Thymus (tissue), 11 donors: ENCODE data around the gene C1QB. TPM values are rescaled to one million over a fixed set of nuclear protein-coding genes. Genes with fewer than 3 reads are reported as not detected.
A peak's percentile ranks its signal among the peaks of the same experiment; 100 is the strongest.

Experiments
- DNase-seq, 9 donors: peaks; one replicate each; pipeline ENCODE4 v3.0.0-alpha.2; 2013; ENCODE audit warnings: low spot score in 9 of 9, low read depth in 6 of 9, missing footprints in 1 of 9
- H3K27ac ChIP-seq, 2 donors: one replicate each; pipeline ENCODE4 v1.5.1; 2013; ENCODE audit warnings: control low read depth in 1 of 2, low read depth in 1 of 2, low read length in 1 of 2, mild to moderate bottlenecking in 1 of 2, moderate library complexity in 1 of 2
- H3K27me3 ChIP-seq, 2 donors: one replicate each; pipeline ENCODE4 v1.5.1; 2013; ENCODE audit warnings: low read length in 1 of 2; ENCODE audit not compliant: control insufficient read depth in 2 of 2, insufficient read depth in 1 of 2
- H3K36me3 ChIP-seq, 2 donors: one replicate each; pipeline ENCODE4 v1.5.1; 2013; ENCODE audit warnings: low read length in 1 of 2, mild to moderate bottlenecking in 1 of 2, moderate library complexity in 1 of 2; ENCODE audit not compliant: control insufficient read depth in 2 of 2, insufficient read depth in 2 of 2
- H3K4me1 ChIP-seq, 2 donors: one replicate each; pipeline ENCODE4 v1.5.1; 2013; ENCODE audit warnings: low read length in 2 of 2; ENCODE audit not compliant: control insufficient read depth in 2 of 2, insufficient read depth in 2 of 2
- H3K4me3 ChIP-seq, 2 donors: one replicate each; pipeline ENCODE4 v1.5.1; 2013; ENCODE audit warnings: low read length in 2 of 2, control low read depth in 1 of 2, mild to moderate bottlenecking in 1 of 2
- H3K9me3 ChIP-seq, 2 donors: one replicate each; pipeline ENCODE4 v1.5.1; 2013; ENCODE audit warnings: low read length in 1 of 2, mild to moderate bottlenecking in 1 of 2; ENCODE audit not compliant: control insufficient read depth in 2 of 2, insufficient read depth in 1 of 2
- WGBS: extraction: QIAGEN DNeasy Blood & Tissue Kit; methylation state at CpG from one replicate; pipeline ENCODE4 v1.1.7; 2013; 5-methylcytosine and 5-hydroxymethylcytosine counted together
- polyA plus RNA-seq: library from polyadenylated mRNA; stranded (reverse); fragments of 200-250 nt; gene quantifications from one replicate; pipeline ENCODE4 v1.2.3, GENCODE V29; 2013
- total RNA-seq: library from RNA; stranded (reverse); fragments of 120-200 nt; gene quantifications from one replicate; pipeline ENCODE4 v1.2.4, GENCODE V29; 2013
- donor health status: healthy.

C1QB gene
- total and polyA plus RNA-seq, 2 donors = 118 to 159 TPM

- no peaks in the 10 kb centered on the region for H3K4me1 ChIP-seq
- H3K4me3 ChIP-seq = no peak overlapping the region
- no peak overlapping the region for H3K27ac ChIP-seq
- H3K36me3 ChIP-seq = no peaks in the 10 kb centered on the region
- 97% methylated on average over 13 of the region's 13 CpGs for WGBS
- DNase-seq = no peak
- H3K27me3 ChIP-seq = peaks cover 0 to 3% of the 10 kb centered on the region in 2 donors
- H3K9me3 ChIP-seq = no peaks in the 10 kb centered on the region
These were observed 2.8 kb upstream of the C1QB start for GRCh38 chr1:22650089-22650693.

GRCh38 chr1:22651941-22652856 is 837 bp upstream of the C1QB start:
- H3K27ac ChIP-seq = no peak overlapping the region
- no peaks in the 10 kb centered on the region for H3K4me1 ChIP-seq
- H3K27me3 ChIP-seq = peaks cover 0 to 3% of the 10 kb centered on the region in 2 donors
- H3K36me3 ChIP-seq = no peaks in the 10 kb centered on the region
- H3K9me3 ChIP-seq = no peaks in the 10 kb centered on the region
- WGBS = 82% methylated on average over 15 of the region's 15 CpGs
- DNase-seq = no peak
- H3K4me3 ChIP-seq = no peak overlapping the region

- DNase-seq = no peak
- Histone ChIP-seq H3K27me3 (peaks cover 0 to 3% of the 10 kb centered on the region in 2 donors), H3K4me3 (no peak overlapping the region), H3K9me3 (no peaks in the 10 kb centered on the region), H3K27ac (no peak overlapping the region), H3K4me1 (no peaks in the 10 kb centered on the region), H3K36me3 (no peaks in the 10 kb centered on the region)
- 77% methylated on average over 5 of the region's 5 CpGs for WGBS
These were observed 1.7 kb downstream of the C1QB start for GRCh38 chr1:22654692-22655091.

- Histone ChIP-seq H3K4me3 (no peak overlapping the region), H3K27ac (no peak overlapping the region), H3K36me3 (no peaks in the 10 kb centered on the region), H3K27me3 (no peaks in the 10 kb centered on the region), H3K9me3 (no peaks in the 10 kb centered on the region), H3K4me1 (no peaks in the 10 kb centered on the region)
- WGBS = 77% methylated on average over 3 of the region's 3 CpGs
- DNase-seq = no peak
These were observed 5.5 kb downstream of the C1QB start for GRCh38 chr1:22658385-22659163.

- no peak for DNase-seq
- WGBS = 96% methylated on average over 19 of the region's 19 CpGs
These were observed 7.7 kb downstream of the C1QB start for GRCh38 chr1:22660716-22661241.

GRCh38 chr1:22661880-22662279 is 8.8 kb downstream of the C1QB start:
- DNase-seq = no peak
- Histone ChIP-seq H3K4me3 (no peak overlapping the region), H3K9me3 (no peaks in the 10 kb centered on the region), H3K36me3 (no peaks in the 10 kb centered on the region), H3K4me1 (no peaks in the 10 kb centered on the region), H3K27me3 (no peaks in the 10 kb centered on the region), H3K27ac (no peak overlapping the region)
- WGBS = 94% methylated on average over 2 of the region's 2 CpGs

More at GRCh38 chr1:22660716-22661241, 7.7 kb downstream of the C1QB start:
- no peaks in the 10 kb centered on the region for H3K36me3 ChIP-seq
- no peaks in the 10 kb centered on the region for H3K9me3 ChIP-seq
- H3K4me3 ChIP-seq = no peak overlapping the region
- H3K27ac ChIP-seq = no peak overlapping the region
- H3K27me3 ChIP-seq = no peaks in the 10 kb centered on the region
- no peaks in the 10 kb centered on the region for H3K4me1 ChIP-seq

GRCh38 chr1:22662318-22662717 is 9.3 kb downstream of the C1QB start:
- H3K4me1 ChIP-seq = no peaks in the 10 kb centered on the region
- peak in 1 of 9 donors; percentile 15 for DNase-seq
- H3K27ac ChIP-seq = no peak overlapping the region
- 80% methylated on average over 5 of the region's 5 CpGs for WGBS
- H3K4me3 ChIP-seq = no peak overlapping the region
- no peaks in the 10 kb centered on the region for H3K27me3 ChIP-seq
- H3K9me3 ChIP-seq = no peaks in the 10 kb centered on the region
- no peaks in the 10 kb centered on the region for H3K36me3 ChIP-seq

- no peaks in the 10 kb centered on the region for H3K27me3 ChIP-seq
- DNase-seq = no peak
These were observed 10.0 kb downstream of the C1QB start for GRCh38 chr1:22662986-22663408.

More at GRCh38 chr1:22662986-22663408, 10.0 kb downstream of the C1QB start:
- Histone ChIP-seq H3K27ac (no peak overlapping the region), H3K4me1 (no peaks in the 10 kb centered on the region), H3K36me3 (no peaks in the 10 kb centered on the region), H3K4me3 (no peak overlapping the region), H3K9me3 (no peaks in the 10 kb centered on the region)
- 91% methylated on average over 8 of the region's 8 CpGs for WGBS
